ENCODE measurements around the gene HCAR3. TPM values are rescaled to one million over a fixed set of nuclear protein-coding genes. Genes with fewer than 3 reads are reported as not detected.
A peak's percentile ranks its signal among the peaks of the same experiment; 100 is the strongest.
"Not testable (repeated sequence)": the region's sequence is repeated elsewhere in the genome, so short reads cannot be mapped to it uniquely, and the experiment has no call there.

Gene HCAR3
- total RNA-seq, 1 donor from 2014 or later = 4.3 TPM

GRCh38 chr12:122725452-122726079, 9.0 kb upstream of the HCAR3 start:
- intact Hi-C loops (cut with DNase I) = no loop called here
- no peak overlapping the region for H3K4me3 ChIP-seq
- H3K36me3 ChIP-seq = no peaks in the 10 kb centered on the region
- no peaks in the 10 kb centered on the region for H3K4me1 ChIP-seq
- TF ChIP-seq CTCF (IDR thresholded peaks at IDR 0.05) = no peak
- ATAC-seq (no peak), DNase-seq (no peak)
- H3K9me3 ChIP-seq = no peaks in the 10 kb centered on the region
- H3K27me3 ChIP-seq = no peaks in the 10 kb centered on the region
- peak overlapping the region; percentile 18 for H3K27ac ChIP-seq

DNA sequence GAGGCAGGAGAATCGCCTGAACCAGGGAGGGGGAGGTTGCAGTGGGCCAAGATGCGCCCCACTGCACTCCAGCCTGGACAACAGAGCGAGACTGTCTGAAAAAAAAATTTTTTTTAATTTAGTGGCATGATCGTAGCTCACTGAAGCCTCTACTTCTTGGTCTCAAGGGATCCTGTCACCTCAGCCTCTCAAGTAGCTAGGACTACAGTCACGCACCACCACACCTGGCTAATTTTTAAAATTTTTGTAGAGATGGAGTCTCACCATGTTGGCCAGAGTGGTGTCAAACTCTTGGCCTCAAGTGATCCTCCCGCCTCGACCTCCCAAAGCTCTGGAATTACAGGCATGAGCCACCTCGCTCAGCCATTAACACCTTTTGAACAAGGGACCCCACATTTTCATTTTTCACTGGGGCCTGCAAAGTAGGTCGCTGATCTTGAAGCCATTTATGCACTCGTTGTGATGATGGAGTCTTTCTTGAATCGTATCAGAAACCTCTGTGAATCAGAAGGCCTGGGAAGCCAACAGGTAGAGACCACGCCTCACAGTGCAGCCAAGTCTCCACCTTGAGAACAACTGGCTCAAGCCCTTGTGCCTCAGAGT, 8.1 kb upstream of the HCAR3 start:
- TF ChIP-seq CTCF (IDR thresholded peaks at IDR 0.05) = no peak
- no peak for DNase-seq
- intact Hi-C loops (cut with DNase I) = no loop called here
- Histone ChIP-seq H3K4me1 (no peaks in the 10 kb centered on the region), H3K4me3 (no peak overlapping the region), H3K27me3 (no peaks in the 10 kb centered on the region), H3K27ac (no peak overlapping the region), H3K36me3 (no peaks in the 10 kb centered on the region), H3K9me3 (no peaks in the 10 kb centered on the region)
- ATAC-seq = no peak

- Histone ChIP-seq H3K9me3 (no peaks in the 10 kb centered on the region), H3K27me3 (no peaks in the 10 kb centered on the region), H3K36me3 (no peaks in the 10 kb centered on the region), H3K27ac (no peak overlapping the region), H3K4me3 (no peak overlapping the region), H3K4me1 (no peaks in the 10 kb centered on the region)
- TF ChIP-seq CTCF (IDR thresholded peaks at IDR 0.05) = no peak
- intact Hi-C loops (cut with DNase I) = no loop called here
- no peak for DNase-seq
- no peak for ATAC-seq
Observed at GRCh38 chr12:122722387-122722786, 5.8 kb upstream of the HCAR3 start.

DNA sequence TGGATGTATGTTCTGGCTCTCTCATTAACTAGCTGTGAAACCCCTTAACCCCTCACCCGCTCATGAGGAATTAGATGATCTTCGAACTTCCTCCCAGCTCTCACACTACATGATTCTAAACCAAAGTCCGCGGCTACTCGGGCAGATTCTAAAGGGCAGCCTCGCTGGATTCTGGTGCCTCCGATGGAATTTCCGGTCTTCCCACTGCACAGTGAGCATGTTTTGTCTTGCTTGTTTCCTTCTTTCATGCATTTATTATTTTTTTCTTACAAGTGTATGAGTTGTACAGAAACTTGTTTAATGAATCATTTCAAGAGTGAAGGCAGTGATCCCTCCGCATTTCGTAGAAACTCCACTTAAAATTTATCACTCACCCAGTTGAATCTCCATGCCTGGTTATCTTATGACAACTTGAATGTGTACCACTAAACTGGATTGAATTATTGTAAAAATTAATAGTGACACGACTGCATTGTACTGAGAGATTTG, 4.5 kb upstream of the HCAR3 start:
- H3K9me3 ChIP-seq = no peaks in the 10 kb centered on the region
- H3K36me3 ChIP-seq = no peaks in the 10 kb centered on the region
- no peaks in the 10 kb centered on the region for H3K4me1 ChIP-seq
- H3K4me3 ChIP-seq = no peak overlapping the region
- no peaks in the 10 kb centered on the region for H3K27me3 ChIP-seq
- ATAC-seq (no peak), DNase-seq (no peak)
- H3K27ac ChIP-seq = no peak overlapping the region
- intact Hi-C loops (cut with DNase I) = no loop called here
- TF ChIP-seq CTCF (IDR thresholded peaks at IDR 0.05) = no peak

DNA sequence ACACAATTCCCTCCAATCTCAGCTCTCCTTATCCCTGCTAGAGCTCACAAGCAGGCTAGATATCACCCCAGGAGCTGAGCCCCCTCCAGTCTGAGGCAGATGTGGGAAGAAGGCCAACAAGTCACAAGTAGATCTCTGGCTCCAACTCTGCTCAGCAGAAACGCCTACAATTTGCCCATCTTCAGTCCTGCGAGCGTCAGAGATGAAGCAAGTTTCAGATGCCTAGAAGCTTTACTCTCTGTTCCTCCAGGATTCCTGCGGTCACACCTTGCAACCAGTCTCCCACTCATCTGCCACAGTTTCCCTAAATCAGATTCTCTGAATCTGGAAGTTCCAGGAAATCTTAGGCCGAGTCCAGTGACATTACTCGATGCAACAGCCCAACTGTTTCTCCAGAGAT, 1.4 kb downstream of the HCAR3 start:
- H3K9me3 ChIP-seq; H3K27me3 ChIP-seq; DNase-seq; intact Hi-C loops (cut with DNase I); H3K4me3 ChIP-seq; H3K4me1 ChIP-seq; H3K36me3 ChIP-seq; H3K27ac ChIP-seq: not testable (repeated sequence)
- ATAC-seq = peak; percentile 56

- DNase-seq; H3K4me1 ChIP-seq; H3K27me3 ChIP-seq; intact Hi-C loops (cut with DNase I); H3K4me3 ChIP-seq; H3K27ac ChIP-seq; H3K9me3 ChIP-seq; H3K36me3 ChIP-seq: not testable (repeated sequence)
- ATAC-seq = peak; percentile 75
Observed at GRCh38 chr12:122713491-122714188, 3.0 kb downstream of the HCAR3 start.

DNA sequence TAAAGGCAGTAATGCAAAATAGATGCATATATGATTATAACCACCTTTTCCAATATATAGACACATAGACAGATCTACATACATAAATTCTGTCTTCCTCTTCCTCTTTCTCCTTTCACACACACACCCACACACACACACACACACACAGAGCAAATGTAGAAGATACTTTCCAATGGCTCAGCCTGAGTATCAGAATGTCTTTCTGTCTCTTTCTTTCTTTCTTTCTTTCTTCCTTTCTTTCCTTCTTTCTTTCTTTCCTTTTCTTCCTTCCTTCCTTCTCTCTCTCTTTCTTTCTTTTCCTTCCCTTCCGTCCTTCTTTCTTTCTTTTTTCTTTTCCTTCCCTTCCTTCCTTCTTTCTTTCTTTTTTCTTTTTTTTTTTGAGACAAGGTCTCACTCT, 5.3 kb downstream of the HCAR3 start:
- H3K36me3 ChIP-seq; H3K27me3 ChIP-seq; intact Hi-C loops (cut with DNase I); H3K9me3 ChIP-seq; H3K4me3 ChIP-seq; DNase-seq; H3K27ac ChIP-seq; H3K4me1 ChIP-seq: not testable (repeated sequence)
- peak; percentile 62 for ATAC-seq

DNA sequence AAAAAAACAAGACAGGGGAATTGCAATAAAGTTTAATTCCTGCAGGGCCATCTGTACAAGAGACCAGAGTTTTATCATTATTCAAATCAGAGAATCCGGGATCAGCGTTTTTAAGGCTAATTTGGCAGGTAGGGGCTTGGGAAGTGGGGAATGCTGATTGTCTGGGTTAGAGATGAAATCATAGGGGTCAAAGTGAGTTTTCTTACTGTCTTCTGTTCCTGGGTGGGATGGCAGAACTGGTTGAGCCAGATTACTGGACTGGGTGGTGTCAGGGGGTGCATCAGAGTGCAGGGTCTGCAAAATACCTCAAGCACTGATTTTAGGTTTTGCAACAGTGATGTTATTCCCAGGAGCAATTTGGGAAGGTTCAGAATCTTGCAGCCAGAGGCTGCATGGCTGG, 6.3 kb downstream of the HCAR3 start:
- H3K27me3 ChIP-seq; H3K4me1 ChIP-seq; H3K4me3 ChIP-seq; H3K36me3 ChIP-seq; ATAC-seq; H3K27ac ChIP-seq; H3K9me3 ChIP-seq; DNase-seq; intact Hi-C loops (cut with DNase I): not testable (repeated sequence)

GRCh38 chr12:122709287-122709686, 7.3 kb downstream of the HCAR3 start:
- peak; percentile 17 for ATAC-seq

GRCh38 chr12:122703841-122704240, 12.8 kb downstream of the HCAR3 start:
- H3K27me3 ChIP-seq; ATAC-seq; H3K36me3 ChIP-seq; H3K27ac ChIP-seq; H3K4me1 ChIP-seq; DNase-seq; intact Hi-C loops (cut with DNase I); H3K4me3 ChIP-seq; H3K9me3 ChIP-seq: not testable (repeated sequence)

More at GRCh38 chr12:122709287-122709686, 7.3 kb downstream of the HCAR3 start:
- DNase-seq; H3K4me1 ChIP-seq; H3K36me3 ChIP-seq; H3K9me3 ChIP-seq; H3K27ac ChIP-seq; H3K4me3 ChIP-seq; intact Hi-C loops (cut with DNase I); H3K27me3 ChIP-seq: not testable (repeated sequence)

All from upper lobe of right lung (tissue), 1 donor.